GM21528 (cell line): ENCODE measurements around the gene PROM1.

Experiments used
- ATAC-seq: cut with Tn5 transposase; IDR thresholded peaks from one replicate; pipeline ENCODE4 v1.9.1; 2021; ENCODE audit warnings: mild to moderate bottlenecking, moderate library complexity; ENCODE audit not compliant: unreplicated experiment, low FRiP score

PROM1 gene

GRCh38 chr4:16029886-16030285, 53.9 kb downstream of the PROM1 start:
- no peak for ATAC-seq

GRCh38 chr4:16029262-16029661, 54.6 kb downstream of the PROM1 start:
- ATAC-seq = no peak

GRCh38 chr4:16027626-16028025, 56.2 kb downstream of the PROM1 start:
- ATAC-seq = no peak

GRCh38 chr4:16027114-16027513, 56.7 kb downstream of the PROM1 start:
- ATAC-seq = no peak

GRCh38 chr4:16026160-16026761, 57.6 kb downstream of the PROM1 start:
- no peak for ATAC-seq

GRCh38 chr4:16025268-16025667, 58.6 kb downstream of the PROM1 start:
- ATAC-seq = no peak

GRCh38 chr4:16023776-16024408, 59.9 kb downstream of the PROM1 start:
- no peak for ATAC-seq

GRCh38 chr4:16021804-16022560, 61.8 kb downstream of the PROM1 start:
- no peak for ATAC-seq

GRCh38 chr4:16019649-16020048, 64.2 kb downstream of the PROM1 start:
- ATAC-seq = no peak

GRCh38 chr4:16018841-16019240, 65.0 kb downstream of the PROM1 start:
- no peak for ATAC-seq

GRCh38 chr4:16018061-16018676, 65.7 kb downstream of the PROM1 start:
- no peak for ATAC-seq

- no peak for ATAC-seq
Observed at GRCh38 chr4:16016536-16016935, 67.3 kb downstream of the PROM1 start.

- no peak for ATAC-seq
Observed at GRCh38 chr4:16011173-16011572, 72.7 kb downstream of the PROM1 start.

- ATAC-seq = no peak
Observed at GRCh38 chr4:16009153-16009552, 74.7 kb downstream of the PROM1 start.

GRCh38 chr4:16007471-16008095, 76.2 kb downstream of the PROM1 start:
- ATAC-seq = no peak

- no peak for ATAC-seq
Observed at GRCh38 chr4:16006771-16007446, 76.9 kb downstream of the PROM1 start.

GRCh38 chr4:16005676-16006075, 78.1 kb downstream of the PROM1 start:
- no peak for ATAC-seq

- ATAC-seq = peak; percentile 94
Observed at GRCh38 chr4:16001484-16001858, 82.4 kb downstream of the PROM1 start.

GRCh38 chr4:16000708-16001483, 82.9 kb downstream of the PROM1 start:
- peak; percentile 13 for ATAC-seq

GRCh38 chr4:15996773-15997172, 87.0 kb downstream of the PROM1 start:
- no peak for ATAC-seq
